Activated CD4-positive, CD25-positive, alpha-beta regulatory T cell (primary cell): ENCODE measurements around the gene ERC1.

Experiments
- DNase-seq, 4 experiments: peaks; one replicate each; lab custom pipeline; 2025; lab: John Stamatoyannopoulos, UW

Gene ERC1

DNA sequence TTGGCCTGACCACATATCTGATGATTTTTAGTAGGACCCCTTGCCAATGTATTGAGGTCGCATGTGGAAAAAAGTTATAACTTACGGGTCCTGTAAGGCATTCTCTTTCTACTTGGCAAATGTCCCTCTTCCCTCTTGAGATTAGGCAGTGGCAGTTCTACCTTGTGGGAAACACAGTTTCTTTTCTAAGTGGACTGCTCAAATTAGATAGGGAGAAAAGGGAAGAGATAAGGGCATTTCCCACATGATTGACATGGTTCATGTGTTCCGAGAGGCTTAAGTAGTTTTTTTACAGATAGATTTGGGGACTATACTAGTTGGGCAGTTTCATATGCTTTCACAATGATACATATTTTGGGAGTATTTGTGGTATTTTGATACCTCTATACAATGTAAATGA, 448.7 kb downstream of the ERC1 start:
- DNase-seq: no peak

DNA sequence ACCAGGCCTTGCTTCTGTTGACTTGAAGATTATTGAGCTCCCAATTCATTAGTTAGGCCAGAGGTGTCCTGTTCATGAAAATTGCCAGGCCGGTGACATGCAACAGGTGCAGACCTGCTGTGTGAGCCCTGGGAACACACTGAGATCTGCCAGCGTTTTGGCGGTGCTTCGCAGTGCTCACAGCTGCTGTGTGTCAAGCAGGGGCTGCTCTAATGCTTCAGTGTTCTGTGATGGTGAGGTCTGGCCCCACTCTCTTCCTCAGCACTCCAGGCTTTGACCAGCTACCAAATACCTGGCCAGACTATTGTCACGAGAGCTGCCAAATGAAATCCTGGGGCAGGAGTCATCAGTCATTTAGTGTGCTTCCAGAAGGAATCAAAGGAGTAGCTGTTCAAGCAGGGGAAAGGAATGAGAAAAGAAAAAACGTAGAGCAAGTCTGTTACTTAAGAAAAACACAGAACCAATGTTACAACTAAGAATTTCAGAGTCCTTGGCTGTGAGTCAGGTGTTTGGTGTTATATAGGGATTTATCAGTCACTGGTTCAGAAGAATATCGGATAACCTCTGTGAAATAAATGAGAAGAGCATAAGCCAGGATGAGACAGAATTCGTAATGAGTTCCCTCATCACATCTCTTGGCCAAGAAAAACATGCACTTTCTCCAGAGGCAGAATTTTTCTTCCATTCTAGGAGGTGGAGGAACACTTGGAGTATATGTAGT, 452.6 kb downstream of the ERC1 start:
- no peak for DNase-seq

DNA sequence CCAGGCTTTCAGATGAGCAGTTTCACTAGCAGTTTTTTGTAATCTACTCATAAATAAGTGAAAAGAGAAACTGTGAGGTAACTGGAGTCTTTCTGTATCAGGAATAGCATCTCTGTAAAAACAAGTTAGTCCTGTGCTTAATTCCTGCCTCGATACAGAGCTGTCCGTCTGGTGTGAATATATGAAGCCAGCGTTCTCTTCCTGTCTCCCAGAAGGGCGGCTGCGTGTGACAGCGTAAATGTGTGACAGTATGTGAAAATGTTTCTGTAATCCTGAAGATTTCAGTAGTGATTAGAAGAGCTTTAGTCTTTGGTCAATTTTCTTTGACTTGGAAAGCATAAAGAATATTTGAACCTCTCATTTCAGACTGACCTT, 453.1 kb downstream of the ERC1 start:
- DNase-seq: no peak

DNA sequence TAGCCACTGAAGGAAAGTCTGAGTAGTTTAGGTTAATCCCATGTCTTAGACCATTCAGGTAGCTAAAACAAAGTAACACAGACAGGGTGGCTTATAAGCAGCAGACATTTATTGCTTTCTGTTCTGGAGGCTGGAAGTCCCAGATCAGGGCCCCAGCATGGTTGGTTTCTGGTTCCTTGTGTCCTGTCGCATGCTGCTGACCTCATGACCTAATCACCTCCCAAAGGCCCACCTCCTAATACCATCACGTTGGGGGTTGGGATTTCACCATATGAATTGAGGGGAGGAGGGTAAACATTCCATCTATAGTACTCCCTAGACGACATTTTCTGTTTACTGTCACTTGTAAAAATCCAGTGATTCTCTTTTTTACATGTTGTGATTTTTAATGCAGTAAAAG, 454.8 kb downstream of the ERC1 start:
- DNase-seq: no peak

DNA sequence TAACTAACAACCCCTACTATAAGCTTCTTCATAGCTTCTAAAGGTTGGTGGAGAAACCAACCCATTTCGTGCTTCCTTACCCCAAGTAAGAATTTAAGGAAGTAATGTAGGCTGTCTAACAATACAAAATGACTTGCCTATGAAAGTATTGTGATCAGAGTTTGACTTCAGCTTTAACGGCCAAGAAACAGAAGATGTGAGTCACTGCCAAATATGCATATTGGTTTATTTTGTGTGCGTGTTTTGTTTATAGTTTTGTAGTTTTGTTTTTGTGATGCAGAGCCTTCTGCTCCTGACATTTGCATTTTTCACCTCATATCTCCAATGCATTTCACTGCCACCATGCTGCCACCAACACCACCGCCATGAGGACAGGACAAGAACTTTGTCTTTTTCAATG, 457.3 kb downstream of the ERC1 start:
- DNase-seq: no peak

DNA sequence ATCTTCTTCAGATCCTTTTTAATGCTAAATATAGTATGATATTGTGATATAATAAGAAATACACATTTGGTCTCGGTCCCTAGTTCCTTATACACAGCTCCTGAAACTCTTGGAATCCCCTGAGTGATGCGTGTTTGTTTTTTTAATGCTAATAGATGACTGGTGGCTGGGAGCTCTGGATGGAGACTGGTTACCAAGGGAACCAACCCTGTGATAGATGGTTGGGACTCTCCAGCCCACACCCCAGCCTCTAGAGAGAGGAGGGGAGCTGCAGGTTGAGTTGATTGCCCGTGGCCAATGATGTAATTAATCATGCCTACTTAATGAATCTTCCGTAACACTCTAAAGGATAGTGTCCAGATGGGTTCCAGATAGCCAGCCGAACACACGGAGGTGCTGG, 462.8 kb downstream of the ERC1 start:
- no peak for DNase-seq

DNA sequence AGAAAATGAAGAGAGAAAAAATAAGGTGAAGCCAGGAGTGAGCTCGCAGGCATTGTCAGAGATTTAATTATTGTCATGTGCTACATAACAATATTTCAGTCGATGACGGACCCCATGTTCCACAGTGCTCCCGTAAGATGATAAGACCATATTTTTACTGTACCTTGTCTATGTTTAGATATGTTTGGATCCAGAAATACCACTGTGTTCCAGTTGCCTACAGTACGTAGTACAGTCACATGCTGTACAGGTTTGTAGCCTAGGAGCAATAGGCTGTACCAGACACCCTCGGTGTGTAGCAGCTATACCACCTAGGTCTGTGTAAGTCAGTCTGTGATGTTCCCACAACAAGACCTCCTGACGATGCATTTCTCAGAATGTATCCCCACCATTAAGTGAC, 465.9 kb downstream of the ERC1 start:
- no peak for DNase-seq

DNA sequence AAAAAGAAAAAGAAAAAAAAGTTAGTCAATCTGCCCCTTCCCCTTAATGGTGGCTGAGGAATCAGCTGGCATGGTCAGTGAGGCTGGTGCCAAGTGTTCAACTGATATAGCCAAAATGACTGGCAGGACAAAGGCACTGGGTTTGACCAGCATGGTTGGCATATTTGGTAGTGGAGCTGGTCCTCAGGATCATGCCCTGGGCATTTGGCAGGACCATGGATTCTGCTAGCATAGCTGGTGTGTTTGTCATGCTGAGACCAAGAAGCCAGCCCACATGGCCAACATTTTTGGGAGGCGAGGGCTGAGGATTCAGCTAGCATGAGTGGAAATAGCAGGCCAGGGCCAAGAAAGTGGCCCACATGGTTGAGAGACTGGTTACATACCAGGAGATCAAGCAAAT, 466.9 kb downstream of the ERC1 start:
- no peak for DNase-seq

DNA sequence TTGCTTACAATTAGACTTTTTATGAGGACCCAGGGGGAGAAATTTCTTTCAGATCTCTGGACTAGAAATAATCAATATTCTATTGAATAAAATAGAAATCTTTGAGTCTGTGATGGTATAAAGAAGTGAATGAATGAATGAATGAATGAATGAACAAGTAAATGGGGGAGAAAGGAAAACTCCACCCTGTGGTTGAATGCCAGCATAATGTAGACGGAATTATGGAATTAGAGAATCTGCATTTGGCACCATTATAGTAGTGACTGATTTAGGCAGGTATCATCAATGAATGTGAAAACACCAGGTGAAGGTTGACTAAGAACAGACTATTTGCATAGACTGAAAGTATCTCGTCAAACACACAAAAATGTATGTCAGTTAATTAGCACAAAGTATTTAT, 468.3 kb downstream of the ERC1 start:
- no peak for DNase-seq

DNA sequence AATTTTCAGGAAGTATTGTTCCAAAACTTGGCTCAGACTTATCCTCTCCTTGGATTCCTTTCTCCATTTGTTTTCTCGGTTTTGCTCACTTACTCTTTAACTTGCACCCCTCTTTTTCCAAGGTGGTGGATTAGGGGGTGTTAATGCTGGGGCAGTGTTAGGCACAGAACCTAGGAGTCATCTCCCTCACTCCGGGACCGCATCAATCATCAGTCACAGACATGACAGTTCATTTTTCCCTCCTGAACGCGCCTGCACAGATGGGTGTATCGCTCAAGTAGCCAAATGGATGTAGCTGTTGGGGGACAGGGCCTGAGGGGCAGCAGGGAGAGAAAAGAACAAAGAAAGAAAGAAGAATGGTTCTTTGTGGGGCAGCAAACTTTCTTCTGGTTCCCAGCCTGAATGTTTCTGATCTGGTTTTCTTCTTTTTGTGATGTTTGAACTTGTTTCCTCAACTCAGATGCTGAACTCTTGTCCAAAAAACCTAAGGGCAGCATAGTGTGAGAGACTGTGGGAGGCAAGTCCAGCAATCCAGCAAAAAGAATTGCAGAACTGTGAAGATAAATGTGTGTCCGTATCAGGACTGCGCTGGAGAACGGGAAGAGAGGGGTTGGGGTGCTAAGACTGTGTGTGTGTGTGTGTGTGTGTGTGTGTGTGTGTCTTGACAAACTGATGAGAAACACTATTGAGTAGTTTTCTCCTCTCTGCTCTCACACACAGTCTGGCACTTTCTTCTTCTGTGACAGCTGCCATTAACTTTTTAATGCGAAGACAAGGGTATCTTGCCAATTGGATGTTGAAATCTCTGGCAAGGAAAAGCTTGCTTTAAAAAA, 472.3 kb downstream of the ERC1 start:
- no peak for DNase-seq

DNA sequence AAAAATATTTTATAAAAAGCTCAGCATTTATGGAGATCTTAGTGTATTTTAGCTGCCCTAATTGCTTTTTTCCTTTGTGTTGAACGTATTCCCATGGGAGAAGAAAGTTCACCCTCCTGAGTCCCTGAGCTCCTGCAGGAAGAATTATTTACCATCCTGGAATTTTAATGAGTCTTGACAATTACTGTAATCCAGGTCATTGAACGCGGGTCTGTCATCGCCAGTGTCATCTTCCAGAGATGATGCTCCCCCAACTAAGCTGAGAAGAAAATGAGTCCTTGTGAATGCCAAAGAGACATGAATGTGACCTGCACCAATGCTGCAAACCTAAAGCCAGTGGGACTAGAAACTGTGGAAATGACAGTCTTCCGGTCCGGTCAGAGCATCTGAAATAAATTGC, 473.9 kb downstream of the ERC1 start:
- DNase-seq: no peak

DNA sequence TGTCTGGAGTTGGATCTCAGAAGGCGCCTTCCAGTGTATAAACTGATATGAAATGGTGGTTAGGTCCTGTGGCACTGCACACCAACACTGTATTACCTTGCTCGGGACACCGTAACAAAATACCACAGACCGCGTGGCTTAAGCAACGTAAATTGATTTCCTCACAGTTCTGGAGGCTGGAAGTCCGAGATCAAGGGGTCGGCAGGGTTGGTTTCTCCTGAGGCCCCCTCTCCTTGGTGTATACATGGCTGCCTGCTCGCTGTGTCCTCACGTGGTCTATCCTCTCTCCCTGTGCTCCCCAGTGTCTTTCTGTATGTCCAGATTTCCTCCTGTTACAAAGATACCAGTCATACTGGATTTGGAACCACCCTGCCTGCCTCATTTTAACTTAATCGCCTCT, 475.0 kb downstream of the ERC1 start:
- no peak for DNase-seq

DNA sequence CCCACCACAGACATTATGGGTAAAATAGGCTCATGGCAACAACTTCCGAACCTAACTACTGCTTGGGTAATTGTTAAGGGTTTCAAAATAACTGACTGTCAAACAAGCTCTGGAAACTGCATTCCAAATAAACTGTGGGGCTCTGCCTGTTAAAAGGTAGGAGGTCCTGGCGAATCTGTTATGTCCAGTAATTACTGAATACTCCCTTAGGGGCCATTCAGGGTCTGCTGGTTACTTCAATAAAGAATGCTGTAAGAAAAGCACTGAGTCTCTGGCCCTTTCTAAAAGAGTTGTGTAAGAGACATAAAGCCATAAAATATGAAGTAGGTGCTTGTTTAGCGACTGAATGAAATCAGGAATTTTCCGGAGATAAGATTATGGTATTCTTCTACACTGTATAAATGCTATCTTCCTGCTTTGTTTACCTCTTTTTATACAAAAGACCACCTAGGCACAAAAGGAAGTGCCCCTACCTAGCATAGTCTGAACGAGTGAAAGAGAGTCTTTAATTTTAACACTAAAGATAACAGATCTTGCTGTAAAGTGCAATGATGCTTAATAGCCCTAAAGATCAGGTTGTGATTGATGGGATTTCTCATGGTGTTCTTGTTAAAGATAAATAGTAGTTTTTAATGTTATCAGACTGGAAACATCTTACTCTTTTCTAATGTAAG, 475.6 kb downstream of the ERC1 start:
- DNase-seq: no peak

DNA sequence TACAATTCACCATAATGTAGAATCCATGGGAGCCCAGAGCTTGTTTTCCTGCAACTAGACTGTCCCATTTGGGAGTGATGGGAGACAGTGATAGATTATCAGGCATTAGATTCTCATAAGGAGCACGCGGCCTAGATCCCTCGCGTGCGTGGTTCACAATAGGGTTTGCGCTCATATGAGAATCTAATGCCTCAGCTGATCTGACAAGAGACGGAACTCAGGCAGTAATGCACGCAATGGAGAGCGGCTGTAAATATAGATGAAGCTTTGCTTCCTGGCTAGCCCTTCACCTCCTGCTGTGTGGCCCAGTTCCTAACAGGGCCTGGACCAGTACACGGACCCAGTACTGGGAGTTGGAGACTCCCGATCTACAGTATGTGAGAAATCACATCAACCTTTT, 476.7 kb downstream of the ERC1 start:
- no peak for DNase-seq

DNA sequence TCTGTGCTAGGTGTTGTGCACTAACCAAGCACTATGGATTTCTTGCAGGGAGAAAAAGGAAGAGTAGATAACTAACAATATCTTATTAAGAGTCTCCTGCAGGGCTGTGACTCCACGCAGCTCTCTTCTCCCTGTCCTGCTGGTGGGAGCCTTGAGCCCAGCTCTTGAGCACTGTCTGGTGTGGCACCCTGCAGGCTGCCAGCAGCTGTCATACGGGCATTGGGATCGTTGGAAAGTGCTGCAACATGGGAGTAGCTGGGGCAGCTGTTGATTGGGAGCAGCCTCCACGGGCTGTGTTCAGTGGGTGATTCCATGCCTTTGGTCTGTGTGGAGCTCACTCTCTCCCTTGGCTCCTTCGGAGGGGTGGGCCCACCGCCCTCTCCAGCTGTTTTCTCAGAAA, 478.0 kb downstream of the ERC1 start:
- no peak for DNase-seq

DNA sequence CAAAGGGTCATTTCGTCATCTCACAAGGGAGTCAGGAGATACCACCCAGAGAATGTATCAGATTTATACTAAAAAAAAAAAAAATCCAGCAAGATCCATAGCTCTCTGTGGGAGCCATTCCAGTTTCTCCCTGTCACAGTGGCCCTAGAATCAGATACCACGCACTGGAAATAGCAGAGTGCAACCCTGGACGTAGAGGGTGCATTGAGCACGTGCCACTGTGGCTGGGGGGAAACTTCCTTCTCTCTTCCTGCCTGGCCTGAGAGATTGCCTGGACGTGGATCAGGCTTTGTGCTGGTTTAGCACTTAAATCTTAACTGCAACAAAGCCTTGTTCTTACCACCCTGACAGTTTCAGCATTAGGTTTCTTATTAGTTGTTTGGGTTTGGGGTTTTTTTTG, 479.0 kb downstream of the ERC1 start:
- no peak for DNase-seq

DNA sequence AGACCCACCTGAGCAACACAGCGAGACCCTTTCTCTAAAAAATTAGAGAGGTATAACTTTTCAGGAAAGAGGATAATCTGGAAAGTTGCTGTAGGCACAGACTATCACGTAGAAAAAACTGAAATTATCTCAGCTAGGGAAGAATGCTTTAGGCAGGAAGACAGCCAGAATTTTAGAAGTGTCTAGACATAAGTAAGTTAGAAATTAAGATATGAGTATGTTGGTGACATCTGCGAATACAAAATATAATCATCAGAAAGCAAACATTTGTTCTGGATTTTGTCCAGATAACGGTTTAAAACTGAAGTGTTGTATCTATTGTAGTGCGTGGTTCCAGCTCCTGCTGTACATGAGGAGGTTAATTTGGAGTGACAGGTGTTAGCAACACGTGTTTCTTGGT, 480.2 kb downstream of the ERC1 start:
- no peak for DNase-seq

DNA sequence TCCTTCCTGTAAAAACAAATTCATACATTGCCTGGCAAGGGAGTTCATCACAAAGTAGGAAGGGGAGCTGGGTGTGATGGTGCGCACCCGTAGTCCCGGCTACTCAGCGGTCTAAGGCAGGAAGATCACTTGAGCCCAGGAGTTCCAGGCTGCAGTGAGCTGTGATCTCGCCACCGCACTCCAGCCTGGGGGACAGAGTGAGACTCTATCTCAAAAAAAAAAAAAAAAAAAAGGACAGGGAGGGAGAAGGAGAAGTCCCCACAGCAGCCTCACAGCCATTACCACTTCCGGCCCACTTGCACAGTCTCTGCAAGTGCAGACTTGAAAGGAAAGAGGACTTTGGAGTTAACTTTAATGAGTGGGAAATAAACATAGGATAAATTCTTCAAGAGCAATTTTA, 482.4 kb downstream of the ERC1 start:
- DNase-seq: no peak

DNA sequence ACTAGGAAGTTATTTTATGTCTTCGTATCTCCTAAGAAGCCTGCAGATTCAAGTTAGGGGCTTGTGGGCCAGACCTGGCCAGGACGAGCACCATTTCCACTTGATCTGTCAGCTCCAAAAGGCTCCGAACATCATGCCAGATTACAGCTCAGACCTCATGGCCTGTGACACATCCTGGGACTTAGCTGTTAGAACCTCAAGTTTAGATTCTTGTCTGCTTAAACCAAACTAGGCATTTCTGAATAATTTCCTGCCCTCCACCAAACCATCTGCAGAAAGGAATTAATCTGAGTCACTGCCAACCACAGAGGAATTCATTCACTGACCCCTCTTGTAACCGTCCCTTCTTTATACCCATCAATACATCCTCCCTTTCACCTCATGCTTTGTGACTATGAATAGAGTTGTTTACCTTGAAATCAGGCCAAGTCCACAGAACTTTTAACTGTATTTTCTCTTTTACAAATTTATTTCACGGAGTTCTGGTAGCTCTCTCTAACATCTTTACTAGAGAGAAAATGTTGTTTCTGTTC, 483.1 kb downstream of the ERC1 start:
- DNase-seq: no peak

DNA sequence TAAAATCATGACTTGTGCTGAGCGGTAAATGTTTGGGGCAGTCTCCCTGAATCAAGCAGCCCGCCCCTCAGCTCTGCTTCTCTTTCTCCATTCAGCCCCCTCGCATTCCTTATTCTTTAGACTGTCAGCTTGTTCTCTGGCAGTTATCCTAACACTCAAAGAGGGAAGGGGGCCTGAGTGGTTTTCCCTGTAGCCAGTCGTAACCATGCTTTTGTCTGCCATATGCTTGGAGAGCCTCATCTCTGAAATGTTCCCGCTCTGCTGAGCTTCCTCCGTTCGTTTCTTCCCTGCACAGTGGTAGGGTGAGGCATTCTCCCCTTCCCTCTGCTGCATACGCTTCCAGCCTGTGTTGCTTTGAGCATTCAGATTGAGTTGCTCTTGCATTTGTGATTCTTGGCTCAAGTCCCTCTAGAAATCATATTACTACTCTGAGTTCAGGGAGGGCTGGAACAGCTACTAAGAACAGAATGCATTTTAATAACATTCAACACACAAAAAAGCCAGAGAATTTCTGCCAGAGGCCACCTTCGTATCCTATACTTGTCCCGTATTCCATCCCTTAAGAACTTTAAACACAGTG, 483.6 kb downstream of the ERC1 start:
- no peak for DNase-seq

DNA sequence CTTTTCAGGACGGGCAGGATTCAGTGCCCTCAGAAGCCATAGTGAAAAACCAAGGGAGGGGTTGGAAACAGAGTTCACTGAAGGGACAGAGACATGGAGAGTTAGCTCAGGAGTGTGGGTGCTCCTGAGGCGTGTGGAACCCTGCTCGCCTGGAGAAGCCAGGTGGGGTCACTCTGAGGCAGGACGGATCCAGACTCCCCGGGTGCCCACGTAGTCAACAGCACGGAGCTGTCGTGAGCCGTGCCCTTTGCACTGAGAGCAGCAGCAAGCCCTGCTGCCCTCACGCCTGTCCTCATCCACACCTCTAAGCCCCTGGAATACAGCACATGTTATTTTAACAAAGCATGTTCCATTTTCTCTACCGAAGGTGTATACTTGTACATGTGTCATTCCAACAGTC, 488.6 kb downstream of the ERC1 start:
- no peak for DNase-seq

DNA sequence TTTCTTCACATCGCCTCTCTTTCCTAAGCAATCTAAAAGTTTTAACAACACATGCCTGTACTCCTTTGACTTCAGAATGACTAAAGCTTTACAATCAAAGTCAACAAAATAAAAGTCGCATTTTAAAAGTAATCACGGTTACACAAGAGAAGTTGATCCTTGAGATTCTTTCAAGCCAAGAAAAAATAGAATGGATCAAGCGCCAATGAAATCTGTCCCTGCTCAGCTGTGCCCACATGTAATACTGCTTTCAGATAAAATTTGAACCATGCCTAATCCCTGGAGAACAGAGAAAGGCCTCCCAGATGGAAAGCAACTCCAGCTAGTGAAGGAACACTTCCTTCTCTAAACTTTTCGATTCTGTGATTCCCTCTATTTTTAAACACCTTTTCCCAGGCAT, 490.3 kb downstream of the ERC1 start:
- DNase-seq: no peak

DNA sequence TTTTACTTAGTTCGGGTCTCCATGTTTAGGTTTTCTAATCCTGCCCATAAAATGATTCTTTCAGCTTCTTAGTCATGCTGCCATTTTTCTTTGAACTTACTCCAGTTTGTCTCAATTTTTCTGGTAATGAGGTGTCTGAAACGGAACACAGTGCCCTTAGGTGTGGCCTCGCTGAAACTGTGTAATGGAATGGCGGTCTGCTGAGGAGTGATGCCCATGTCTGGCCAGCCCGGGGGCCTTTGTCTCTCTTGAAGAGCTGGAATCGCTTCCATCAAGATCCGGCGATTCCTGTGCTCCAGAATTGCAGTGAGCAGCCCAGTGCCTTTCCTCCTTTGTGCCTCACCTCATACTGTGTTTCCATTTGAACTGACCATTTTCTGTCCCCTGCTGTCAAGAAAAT, 490.9 kb downstream of the ERC1 start:
- DNase-seq: no peak
